G401 (cell line): Measurements from ENCODE around the gene FAM107B. TPM values are rescaled to one million over a fixed set of nuclear protein-coding genes. Genes with fewer than 3 reads are reported as not detected.
"Not testable (repeated sequence)": the region's sequence is repeated elsewhere in the genome, so short reads cannot be mapped to it uniquely, and the experiment has no call there.

Experiments used
- DNase-seq: peaks from one replicate; pipeline ENCODE4 v3.0.0-alpha.2; 2015; ENCODE audit warnings: low spot score
- in situ Hi-C: cut with HindIII; loops from 2 replicates; pipeline ENCODE4 v1.10.0; 2016; ENCODE audit warnings: low sequenced_read_pairs, mixed read lengths
- total RNA-seq: library from RNA; depleted of rRNA; stranded (reverse); fragments of >200 nt; shearing (Covaris generic); gene quantifications from 2 replicates; pipeline ENCODE4 v1.2.3, GENCODE V29; 2014

Gene FAM107B
- total RNA-seq, 1 experiment from 2014 or later = 44.6 TPM

DNA sequence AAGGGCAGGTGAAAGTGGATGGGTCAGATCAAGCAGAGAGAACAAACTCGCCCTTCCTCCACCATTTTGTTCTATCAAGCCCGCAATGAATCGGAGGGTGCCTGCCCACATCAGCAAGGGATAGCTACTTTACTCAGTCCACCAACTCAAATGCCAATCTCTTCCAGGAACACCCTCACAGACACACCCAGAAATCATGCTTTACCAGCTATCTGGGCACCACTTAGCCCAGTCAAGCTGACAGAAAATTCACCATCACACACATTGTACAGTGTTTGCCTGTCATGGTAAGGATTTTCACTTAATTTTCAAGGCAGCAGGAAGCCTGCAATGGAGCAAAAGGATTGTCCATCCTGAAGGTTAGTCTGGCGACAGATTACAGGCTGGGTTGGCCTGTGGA lies 75.2 kb downstream of the FAM107B start:
- in situ Hi-C loops = no loop called here
- DNase-seq = no peak

DNA sequence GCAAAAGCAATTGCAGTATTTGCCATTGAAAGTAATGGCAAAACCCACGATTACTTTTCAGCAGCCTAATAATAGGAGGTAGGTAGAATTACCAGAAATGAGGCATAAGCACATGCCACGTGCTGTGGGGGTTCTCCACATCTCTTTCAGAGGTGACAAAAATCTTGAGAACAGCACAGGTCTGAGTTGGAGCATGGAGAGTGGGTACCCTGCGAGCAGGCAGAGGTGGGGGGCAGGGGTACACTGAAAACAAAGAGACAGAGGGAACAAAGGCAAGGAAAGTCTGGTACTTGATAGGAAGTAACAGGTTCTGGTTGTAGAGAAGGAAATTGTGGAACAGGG lies 75.9 kb downstream of the FAM107B start:
- in situ Hi-C loops = no loop called here
- DNase-seq = no peak

DNA sequence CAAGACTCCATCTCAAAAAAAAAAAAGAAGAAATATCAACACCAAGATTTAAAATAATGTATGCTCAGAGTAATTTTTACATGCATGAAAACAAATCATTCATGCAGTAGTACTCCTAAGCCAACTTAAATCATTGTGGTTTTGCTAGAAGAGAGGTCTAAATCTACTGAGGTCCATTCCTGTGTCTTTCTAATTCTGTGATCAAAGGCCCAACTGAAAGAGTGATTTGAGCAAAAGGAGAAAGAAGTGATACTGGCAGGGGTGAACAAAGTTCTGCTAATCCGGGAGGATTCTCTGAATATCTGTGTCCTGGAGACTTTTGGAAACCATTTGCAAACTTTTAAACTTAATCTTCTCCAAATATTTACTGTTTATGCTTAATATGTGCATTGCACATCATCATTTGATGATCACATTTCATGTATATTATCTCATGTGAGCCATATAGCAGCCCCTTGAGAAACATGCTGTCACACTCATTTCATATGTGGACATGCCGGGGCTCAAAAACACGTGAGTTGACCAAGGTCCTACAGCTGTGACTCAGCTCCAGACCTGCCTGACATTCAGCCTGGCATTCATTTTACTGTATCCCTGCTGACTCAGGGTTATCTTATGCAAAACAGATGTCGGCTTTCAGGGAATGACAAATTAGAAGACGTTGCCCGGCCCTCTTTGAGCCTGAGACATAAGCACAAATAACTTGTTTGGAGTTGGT lies 76.4 kb downstream of the FAM107B start:
- in situ Hi-C loops = no loop called here
- no peak for DNase-seq

DNA sequence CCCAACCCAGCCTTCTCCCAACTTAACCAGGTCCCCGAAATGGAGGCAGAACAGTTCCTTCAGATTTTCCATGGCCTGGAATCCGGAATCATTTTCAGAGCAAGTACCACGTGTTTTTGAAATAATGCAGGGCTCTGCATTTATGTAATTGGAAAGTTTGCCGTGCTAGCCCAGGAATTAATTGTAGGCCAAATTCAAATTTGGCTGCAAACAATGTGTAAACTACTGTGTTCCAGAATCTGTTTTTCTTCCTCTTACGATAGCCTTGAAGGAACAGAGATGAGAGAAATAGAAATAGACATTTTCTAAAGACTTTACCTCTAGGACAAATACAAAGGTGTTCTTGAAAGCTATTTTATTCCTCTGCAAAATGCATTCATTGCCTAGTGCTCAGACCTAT lies 77.4 kb downstream of the FAM107B start:
- DNase-seq = no peak
- in situ Hi-C loops = no loop called here

DNA sequence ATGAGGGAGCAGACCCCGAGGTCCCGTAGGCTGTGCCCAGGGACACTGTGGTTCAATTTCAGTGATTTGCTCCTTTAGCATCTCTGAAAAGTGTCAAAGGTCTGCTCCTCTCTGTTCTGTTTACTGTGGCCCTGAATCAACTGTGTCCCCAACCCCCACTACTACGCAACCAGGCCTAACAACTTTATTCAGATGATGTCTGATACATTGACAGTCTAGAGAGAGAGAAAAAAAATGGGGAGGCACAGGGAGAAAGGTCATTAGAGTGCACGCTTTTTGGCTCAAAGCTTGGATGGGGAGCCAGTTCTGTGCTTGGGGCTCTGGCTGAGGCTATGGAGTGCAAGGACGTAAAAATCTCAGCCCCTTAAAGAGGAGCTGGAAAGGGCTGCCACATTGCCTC lies 77.9 kb downstream of the FAM107B start:
- DNase-seq = no peak
- in situ Hi-C loops = no loop called here

DNA sequence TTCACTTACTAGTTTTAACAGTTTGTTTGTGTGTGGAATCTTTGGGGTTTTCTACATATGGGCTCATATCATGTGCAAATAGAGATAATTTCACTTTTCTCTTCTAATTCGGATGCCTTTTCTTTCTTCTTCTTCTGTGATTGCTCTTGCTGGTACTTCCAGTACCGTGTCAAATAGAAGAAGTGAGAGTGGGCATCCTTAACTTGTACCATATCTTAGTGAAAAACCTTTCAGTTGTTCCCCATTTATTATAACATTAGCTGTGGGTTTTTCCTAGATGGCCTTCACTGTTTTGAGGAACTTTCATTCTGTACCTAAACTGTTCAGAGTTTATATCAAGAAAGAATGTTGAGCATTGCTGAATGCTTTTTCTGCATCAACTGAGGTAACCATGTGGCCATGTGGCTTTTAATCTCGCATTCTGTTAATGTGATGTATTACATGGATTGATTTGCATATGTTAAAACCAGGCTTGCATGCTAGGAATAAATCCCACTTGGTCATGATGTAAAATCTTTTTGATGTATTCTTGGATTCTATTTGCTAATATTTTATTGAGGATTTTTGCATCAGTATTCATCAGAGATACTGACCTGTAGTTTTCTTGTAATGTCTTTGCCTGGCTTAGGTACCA lies 78.7 kb downstream of the FAM107B start:
- in situ Hi-C loops = no loop called here
- DNase-seq = no peak

DNA sequence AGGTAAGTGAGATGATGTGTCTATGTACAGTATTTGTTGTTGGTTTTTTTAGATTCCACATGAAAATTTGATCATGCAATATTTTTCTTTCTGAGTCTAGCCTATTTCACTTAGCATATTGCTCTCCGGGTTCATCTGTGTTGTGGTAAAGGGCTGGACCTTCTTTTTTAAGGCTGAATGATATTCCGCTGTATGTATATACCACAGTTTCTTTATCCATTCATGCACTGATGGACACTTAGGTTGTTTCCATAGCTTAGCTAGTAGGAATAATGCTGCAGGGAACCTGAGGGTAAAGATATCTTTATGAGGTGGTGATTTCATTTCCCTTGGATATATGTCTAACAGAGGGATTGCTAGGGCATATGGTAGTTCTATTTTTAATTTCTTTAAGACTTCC lies 80.8 kb downstream of the FAM107B start:
- DNase-seq = no peak
- in situ Hi-C loops = no loop called here

DNA sequence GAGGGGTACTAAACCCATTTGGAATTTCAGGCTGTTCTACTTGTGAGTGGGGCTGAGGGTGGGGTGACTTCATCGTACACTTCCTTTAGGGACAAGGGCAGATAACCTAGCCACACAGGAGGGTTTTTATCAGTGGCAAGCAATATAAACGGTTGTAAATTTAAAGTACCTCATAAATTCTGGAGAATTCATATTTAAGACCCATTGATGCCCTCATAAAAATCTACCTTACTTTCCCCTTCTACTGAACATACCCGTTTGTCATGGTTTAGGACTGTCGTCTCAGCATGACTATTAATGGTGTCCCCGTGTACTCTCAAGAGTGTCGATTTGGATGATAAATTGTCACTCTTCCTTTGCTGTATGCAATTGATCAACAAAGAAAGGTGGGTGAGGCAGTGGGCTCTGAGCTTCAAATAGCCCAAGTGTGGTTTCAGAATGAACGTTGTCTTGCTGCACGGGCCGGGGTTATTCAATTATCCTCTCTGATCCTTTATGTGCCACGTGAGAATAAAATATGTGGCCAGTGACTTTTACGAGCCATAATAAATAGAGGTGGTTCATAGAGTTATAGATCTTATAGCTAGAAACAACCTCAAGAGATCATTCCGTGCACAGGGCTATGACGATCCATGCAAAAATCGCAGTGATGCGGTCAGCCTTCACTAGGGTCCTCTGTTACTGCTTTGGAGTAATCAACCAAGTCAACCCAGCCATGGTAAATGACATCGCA lies 82.2 kb downstream of the FAM107B start:
- in situ Hi-C loops = no loop called here
- DNase-seq = no peak

DNA sequence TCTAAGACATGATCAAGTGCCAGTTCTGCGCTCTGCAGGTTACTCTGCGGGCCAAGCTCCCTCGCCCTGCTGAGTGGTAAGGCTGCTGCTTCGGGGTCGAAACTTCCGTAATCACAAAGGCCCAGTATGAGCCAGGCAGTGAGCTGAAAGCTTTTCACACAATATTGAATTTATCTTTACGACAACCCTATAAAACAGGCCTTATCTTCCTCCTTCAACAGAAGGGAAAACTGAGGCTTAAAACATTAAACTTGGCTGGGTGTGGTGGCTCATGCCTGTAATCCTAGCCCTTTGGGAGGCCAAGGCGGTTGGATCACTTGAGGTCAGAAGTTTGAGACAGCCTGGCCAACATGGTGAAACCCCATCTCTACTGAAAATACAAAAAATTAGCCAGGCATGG lies 83.3 kb downstream of the FAM107B start:
- in situ Hi-C loops = no loop called here
- no peak for DNase-seq

DNA sequence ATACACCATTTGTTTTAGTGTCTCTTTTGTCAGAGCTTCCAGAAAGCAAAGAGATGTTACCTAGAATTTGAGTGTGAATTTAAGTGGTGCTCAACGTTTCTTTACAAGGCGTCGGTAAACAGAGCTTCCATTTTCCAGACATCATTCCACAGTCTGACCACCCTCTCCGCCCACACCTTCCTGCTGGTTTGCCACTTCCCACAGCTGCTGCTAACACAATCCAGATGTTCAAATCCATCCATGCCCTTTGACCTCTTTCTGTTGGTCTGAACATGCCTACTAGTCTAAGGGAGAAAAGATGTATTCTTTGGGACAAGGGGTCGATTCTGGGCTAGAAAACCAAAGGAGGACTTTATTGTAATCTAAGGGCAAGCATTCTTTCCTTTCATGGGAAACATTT lies 86.1 kb downstream of the FAM107B start:
- in situ Hi-C loops = no loop called here
- no peak for DNase-seq

DNA sequence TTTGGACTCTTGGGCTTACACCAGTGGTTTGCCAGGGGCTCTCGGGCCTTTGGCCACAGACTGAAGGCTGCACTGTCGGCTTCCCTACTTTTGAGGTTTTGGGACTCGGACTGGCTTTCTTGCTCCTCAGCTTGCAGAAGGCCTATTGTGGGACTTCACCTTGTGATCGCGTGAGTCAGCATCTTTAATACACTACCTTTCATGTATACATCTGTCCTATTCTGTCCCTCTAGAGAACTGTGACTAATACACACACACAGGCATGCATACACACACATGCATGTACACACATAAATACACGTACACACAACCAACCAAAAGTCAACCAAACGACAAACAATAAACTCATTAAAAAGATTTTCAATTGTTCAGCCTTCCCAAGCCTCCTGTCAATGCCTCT lies 86.5 kb downstream of the FAM107B start:
- DNase-seq, in situ Hi-C loops: not testable (repeated sequence)

DNA sequence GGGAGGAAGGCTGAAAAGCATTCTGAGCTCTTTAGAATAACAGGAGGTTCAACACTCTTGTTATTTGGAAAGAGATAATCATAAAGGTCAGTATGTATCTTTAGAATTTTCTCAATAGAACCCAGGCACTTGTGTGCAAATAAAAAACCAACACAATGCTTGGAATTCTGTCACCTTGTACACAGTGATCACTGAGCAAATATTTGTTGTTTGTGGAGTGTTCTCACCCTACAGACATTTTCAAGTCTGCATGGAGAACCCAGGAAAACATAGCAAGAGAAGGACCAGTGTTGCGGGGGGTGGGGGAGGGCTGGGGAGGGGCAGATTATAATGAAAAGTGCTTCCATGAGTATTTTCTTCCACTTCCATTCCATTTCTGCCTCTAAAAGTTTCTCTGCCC lies 87.4 kb downstream of the FAM107B start:
- DNase-seq = no peak
- in situ Hi-C loops = no loop called here

DNA sequence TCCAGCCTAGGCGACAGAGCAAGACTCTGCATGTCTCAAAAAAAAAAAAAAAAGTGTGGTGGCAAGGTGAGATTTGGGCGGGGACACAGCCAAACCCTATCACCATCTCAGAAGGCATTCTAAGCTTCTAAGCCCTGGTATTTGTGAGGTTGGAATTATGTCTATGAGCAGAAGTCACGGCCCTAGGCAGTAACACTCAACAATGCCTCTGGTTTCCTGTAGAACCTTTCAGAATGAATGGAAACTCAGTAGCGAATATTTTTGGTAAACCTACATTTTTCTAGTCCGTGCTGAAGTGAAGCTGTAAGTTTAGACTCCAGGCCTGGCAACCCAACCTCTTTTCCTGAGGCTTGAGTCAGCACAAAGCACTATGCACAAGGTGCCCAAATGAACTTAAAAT lies 88.3 kb downstream of the FAM107B start:
- DNase-seq = no peak
- in situ Hi-C loops = no loop called here

DNA sequence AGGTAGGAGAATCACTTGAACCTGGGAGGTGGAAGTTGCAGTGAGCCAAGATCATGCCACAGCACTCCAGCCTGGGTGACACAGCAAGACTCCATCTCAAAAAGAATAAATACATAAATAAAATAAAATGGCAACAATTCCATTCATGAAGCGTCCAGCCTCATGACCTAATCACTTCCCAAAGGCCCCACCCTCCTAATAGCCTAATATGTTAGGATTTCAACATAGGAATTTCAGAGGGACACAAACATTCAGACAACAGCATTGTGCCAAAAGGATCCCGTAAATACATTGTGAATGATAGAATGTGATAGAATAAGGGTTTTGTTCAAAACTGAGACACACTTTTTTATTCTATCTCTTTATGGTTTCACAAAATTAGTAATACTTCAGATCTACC lies 90.3 kb downstream of the FAM107B start:
- DNase-seq = no peak
- in situ Hi-C loops = no loop called here

DNA sequence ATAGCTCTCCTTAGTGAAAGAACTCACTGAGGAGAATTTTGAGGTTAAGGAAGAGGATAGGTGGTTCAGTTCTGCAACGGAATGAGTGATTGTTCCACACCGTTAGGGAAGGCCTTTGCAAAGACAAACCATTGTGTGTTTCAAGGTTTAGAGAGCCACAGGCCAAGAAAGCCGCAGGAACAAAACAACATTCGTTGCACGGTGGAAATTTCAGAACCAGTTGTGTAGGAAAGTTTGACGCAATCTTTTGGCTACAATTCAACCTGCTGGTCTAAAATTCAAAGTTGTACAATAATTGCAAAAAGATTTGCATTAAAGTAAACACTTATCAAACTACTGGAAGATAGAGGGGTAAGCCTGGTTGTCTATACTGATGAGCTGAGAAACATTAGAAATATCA lies 91.4 kb downstream of the FAM107B start:
- in situ Hi-C loops = no loop called here
- DNase-seq = no peak

DNA sequence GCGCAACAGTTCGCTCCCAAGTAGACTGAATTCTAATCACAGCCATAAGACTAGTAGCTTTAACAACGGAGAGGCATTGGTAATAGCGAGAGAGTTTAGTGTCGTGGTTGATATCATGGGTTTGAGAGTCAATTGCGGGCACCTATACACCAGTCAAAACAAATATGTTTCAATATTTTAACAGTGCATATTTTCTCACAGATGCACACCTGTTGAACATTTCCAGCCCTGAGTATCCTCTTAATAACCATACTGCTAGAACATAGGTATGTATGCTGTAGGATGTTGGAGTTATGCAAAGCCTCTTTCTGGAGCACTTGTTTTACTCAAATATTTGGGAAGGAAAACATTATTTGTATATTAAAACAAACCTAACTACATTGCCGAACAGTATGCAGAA lies 92.9 kb downstream of the FAM107B start:
- DNase-seq = no peak
- in situ Hi-C loops = no loop called here

DNA sequence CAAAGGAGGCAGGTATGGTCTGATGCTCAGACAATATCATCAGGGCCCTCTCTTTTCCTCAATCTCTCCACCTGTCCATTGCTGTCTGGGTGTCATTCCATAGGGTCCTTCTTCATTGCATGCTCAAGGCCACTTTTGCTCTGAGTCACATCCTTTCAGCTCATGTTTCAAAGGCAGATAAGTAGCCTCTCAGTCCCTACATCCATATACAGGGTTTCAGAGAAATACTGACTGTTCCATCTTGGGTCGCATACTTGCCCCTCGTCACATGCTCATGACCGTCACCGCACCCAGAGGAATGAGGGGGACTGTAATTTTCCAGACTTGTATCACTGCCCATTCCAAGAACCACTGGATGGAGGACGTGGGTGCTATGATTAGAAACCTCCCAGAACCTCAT lies 93.4 kb downstream of the FAM107B start:
- in situ Hi-C loops = no loop called here
- no peak for DNase-seq

DNA sequence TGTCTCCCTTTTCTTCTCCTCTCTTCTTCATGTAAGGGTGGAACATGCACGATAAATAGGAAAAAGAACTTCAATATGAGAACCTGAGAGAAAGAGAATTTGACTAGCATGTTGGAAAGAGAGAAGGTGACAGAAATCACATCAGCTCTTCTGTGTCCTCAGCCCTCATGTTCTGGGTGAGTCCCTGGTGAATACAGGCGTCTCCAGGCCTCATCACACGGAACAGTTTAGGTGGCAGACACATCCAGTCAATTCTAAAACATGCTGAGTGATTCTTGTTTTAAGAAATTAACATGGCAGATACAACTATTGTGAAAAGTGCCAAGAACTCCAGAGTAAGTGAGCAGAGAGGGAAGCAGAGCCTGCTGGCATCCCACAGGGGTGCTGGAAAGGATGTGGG lies 96.1 kb downstream of the FAM107B start:
- no peak for DNase-seq
- in situ Hi-C loops = no loop called here

DNA sequence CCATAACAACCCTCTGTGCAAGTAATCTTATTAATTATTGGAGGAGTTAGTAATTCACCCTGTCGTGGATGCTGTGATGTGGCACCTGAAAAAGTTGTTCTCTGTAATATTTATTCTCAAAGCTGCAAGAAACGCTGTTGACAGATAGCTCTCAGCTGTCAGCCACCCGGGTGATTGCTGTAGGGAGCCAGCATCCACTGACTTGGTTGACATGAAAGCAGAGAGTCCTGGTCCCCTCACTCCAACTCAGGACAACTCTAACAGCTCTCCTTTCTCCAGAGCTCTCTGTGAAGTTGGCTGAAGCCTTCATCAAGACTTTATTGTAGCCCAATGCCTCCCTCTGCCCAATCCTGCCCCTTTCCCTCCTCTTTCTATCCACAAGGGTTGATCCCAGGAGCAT lies 98.0 kb downstream of the FAM107B start:
- in situ Hi-C loops = no loop called here

DNA sequence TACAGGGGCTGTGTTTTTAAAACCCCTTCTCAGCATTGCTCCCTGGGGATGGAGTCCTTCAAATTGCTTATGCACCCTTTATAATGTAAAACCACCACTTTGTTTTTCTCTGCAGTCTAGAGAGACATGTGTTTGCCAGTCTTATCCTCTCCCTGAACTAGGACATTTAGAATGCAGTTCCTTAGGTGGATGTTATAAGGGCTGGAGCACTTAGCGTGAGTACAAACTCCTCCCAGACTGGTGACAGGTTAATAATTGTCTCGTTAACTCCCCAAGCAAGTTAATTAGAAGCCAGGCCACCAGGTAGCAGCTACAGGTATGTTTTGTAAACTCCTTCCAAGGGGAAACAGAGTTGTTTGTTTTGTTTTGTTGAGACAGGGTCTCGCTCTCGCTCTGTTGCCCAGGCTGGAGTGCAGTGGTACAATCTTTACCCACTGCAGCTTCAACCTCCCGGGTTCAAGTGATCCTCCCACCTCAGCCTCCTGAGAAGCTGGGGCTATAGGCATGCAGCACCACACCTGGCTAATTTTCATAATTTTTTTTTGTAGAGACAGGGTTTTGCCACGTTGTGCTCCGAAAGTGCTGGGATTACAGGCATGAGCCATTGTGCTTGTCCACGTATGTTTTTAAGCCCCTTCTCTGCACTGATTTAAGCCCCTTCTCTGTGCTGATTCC lies 100.2 kb downstream of the FAM107B start:
- in situ Hi-C loops = no loop called here
- DNase-seq = peak; percentile 15

More for the DNA sequence above, 98.0 kb downstream of the FAM107B start:
- no peak for DNase-seq
